HCT116 (cell line): ENCODE data around the gene EVI5.

Source experiments
- CEBPB ChIP-seq: IDR thresholded peaks from 2 replicates; pipeline ENCODE4 v1.6.1; 2012; ENCODE audit warnings: low read depth
- EGR1 ChIP-seq: IDR thresholded peaks from 2 replicates; pipeline ENCODE4 v1.6.1; 2012; ENCODE audit warnings: low read depth
- EZH2phosphoT487 ChIP-seq: fragments of 200-600 bp; IDR thresholded peaks from 2 replicates; pipeline ENCODE4 v1.6.1; 2018; ENCODE audit warnings: antibody characterized with exemption, borderline replicate concordance
- POLR2AphosphoS5 ChIP-seq: IDR thresholded peaks from 2 replicates; pipeline ENCODE4 v1.6.1; 2011; ENCODE audit warnings: mild to moderate bottlenecking, low read depth, low read length, moderate library complexity
- TF ChIP-seq, protein P1 (sequence below), 3 experiments: fragments of 200-600 bp in 1 of 3; sonication (generic) in 1 of 3; IDR thresholded peaks in 2 of 3; conservative IDR thresholded peaks in 1 of 3; 2 replicates each; pipeline ENCODE4 v1.5.1; 2012 to 2017; ENCODE audit warnings: low read depth in 2 of 3, low read length in 2 of 3, antibody characterized with exemption in 1 of 3, borderline replicate concordance in 1 of 3, control low read depth in 1 of 3, mild to moderate bottlenecking in 1 of 3, mixed read lengths in 1 of 3, mixed run types in 1 of 3, moderate library complexity in 1 of 3; ENCODE audit not compliant: insufficient read depth in 1 of 3

GRCh38 chr1:92536211-92536979 lies 248.5 kb downstream of the EVI5 start:
- TF ChIP-seq EGR1 = no peak
- no peak for TF ChIP-seq POLR2AphosphoS5
- no peak for TF ChIP-seq CEBPB
- TF ChIP-seq, protein P1, sequence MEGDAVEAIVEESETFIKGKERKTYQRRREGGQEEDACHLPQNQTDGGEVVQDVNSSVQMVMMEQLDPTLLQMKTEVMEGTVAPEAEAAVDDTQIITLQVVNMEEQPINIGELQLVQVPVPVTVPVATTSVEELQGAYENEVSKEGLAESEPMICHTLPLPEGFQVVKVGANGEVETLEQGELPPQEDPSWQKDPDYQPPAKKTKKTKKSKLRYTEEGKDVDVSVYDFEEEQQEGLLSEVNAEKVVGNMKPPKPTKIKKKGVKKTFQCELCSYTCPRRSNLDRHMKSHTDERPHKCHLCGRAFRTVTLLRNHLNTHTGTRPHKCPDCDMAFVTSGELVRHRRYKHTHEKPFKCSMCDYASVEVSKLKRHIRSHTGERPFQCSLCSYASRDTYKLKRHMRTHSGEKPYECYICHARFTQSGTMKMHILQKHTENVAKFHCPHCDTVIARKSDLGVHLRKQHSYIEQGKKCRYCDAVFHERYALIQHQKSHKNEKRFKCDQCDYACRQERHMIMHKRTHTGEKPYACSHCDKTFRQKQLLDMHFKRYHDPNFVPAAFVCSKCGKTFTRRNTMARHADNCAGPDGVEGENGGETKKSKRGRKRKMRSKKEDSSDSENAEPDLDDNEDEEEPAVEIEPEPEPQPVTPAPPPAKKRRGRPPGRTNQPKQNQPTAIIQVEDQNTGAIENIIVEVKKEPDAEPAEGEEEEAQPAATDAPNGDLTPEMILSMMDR (IDR thresholded peaks at IDR 0.05 in 2 of 3, conservative IDR thresholded peaks at IDR 0.05 in 1 of 3; ENCODE audit: borderline replicate concordance in 1 of 3, insufficient read depth in 1 of 3, low read depth in 2 of 3, low read length in 2 of 3) = no peak
- no peak for TF ChIP-seq EZH2phosphoT487
